SK-N-SH (cell line): ENCODE results near the gene KRTAP12-1. TPM values are rescaled to one million over a fixed set of nuclear protein-coding genes. Genes with fewer than 3 reads are reported as not detected.
"Not testable (repeated sequence)": the region's sequence is repeated elsewhere in the genome, so short reads cannot be mapped to it uniquely, and the experiment has no call there.

Experiments
- CTCF ChIA-PET: fragments of 300-600, 350-600 bp; formaldehyde crosslinking; extraction: SDS; loops from one replicate; lab custom pipeline; 2021; lab: Yijun Ruan, JAX
- POLR2A ChIA-PET: fragments of 350-600 bp; sonication (Branson Sonifier 250); formaldehyde crosslinking; extraction: SDS; loops from one replicate; lab custom pipeline; 2020; ENCODE audit warnings: antibody characterized with exemption, inconsistent platforms; lab: Yijun Ruan, JAX
- DNase-seq: peaks from one replicate; pipeline ENCODE4 v3.0.0; 2012
- H2AFZ ChIP-seq: fragments of 200-600 bp; sonication (generic); 2 replicates; pipeline ENCODE4 v1.8.1; 2016; ENCODE audit warnings: antibody characterized with exemption, mild to moderate bottlenecking, low read depth
- H3F3A ChIP-seq: fragments of 200-600 bp; sonication (generic); replicated peaks from 2 replicates; pipeline ENCODE3; 2016; ENCODE audit warnings: antibody characterized with exemption, mild to moderate bottlenecking; ENCODE audit not compliant: insufficient read depth
- H3K27ac ChIP-seq, 2 experiments: fragments of 200-500 bp in 1 of 2; fragments of 200-600 bp in 1 of 2; sonication (Bioruptor generic) in 1 of 2; sonication (generic), shearing (Covaris generic) in 1 of 2; 2 replicates each; pipeline versions ENCODE4 v1.5.1 to v1.6.1; 2014 to 2016; ENCODE audit warnings: low read depth in 2 of 2, inconsistent platforms in 1 of 2, low read length in 1 of 2, mild to moderate bottlenecking in 1 of 2, mixed read lengths in 1 of 2
- H3K27me3 ChIP-seq: fragments of 200-600 bp; sonication (generic), shearing (Covaris generic); 2 replicates; pipeline ENCODE4 v1.6.1; 2016; ENCODE audit warnings: mixed run types; ENCODE audit not compliant: insufficient read depth
- H3K36me3 ChIP-seq, 2 experiments: fragments of 200-500 bp in 1 of 2; fragments of 200-600 bp in 1 of 2; sonication (Bioruptor generic) in 1 of 2; sonication (generic) in 1 of 2; replicated peaks in 1 of 2; 2 replicates each; pipeline versions ENCODE3 to v1.5.1; 2014 to 2016; ENCODE audit warnings: low read length in 1 of 2, mild to moderate bottlenecking in 1 of 2; ENCODE audit not compliant: insufficient read depth in 2 of 2, control insufficient read depth in 1 of 2
- H3K4me1 ChIP-seq, 2 experiments: fragments of 200-500 bp in 1 of 2; fragments of 200-600 bp in 1 of 2; sonication (Bioruptor generic) in 1 of 2; sonication (generic), shearing (Covaris generic) in 1 of 2; 2 replicates each; pipeline versions ENCODE4 v1.5.1 to v1.6.1; 2014 to 2016; ENCODE audit warnings: low read depth in 1 of 2, low read length in 1 of 2, mixed run types in 1 of 2; ENCODE audit not compliant: insufficient read depth in 2 of 2, control insufficient read depth in 1 of 2
- H3K4me2 ChIP-seq: fragments of 200-600 bp; sonication (generic), shearing (Covaris generic); 2 replicates; pipeline ENCODE4 v1.6.1; 2017; ENCODE audit warnings: mixed run types
- H3K4me3 ChIP-seq, 2 experiments: fragments of 200-500 bp in 1 of 2; fragments of 200-600 bp in 1 of 2; sonication (Bioruptor generic) in 1 of 2; sonication (generic), shearing (Covaris generic) in 1 of 2; 2 replicates each; pipeline versions ENCODE4 v1.5.1 to v1.8.1; 2014 to 2016; ENCODE audit warnings: low read depth in 2 of 2, inconsistent platforms in 1 of 2, low read length in 1 of 2, mild to moderate bottlenecking in 1 of 2, mixed read lengths in 1 of 2, moderate library complexity in 1 of 2
- H3K79me2 ChIP-seq: fragments of 200-600 bp; sonication (generic); 2 replicates; pipeline ENCODE4 v1.8.1; 2017; ENCODE audit warnings: mild to moderate bottlenecking; ENCODE audit not compliant: insufficient read depth
- H3K9ac ChIP-seq: fragments of 200-600 bp; sonication (generic); 2 replicates; pipeline ENCODE4 v1.6.1; 2017; ENCODE audit warnings: mixed run types
- H3K9me2 ChIP-seq: fragments of 200-600 bp; sonication (generic); 2 replicates; pipeline ENCODE4 v1.6.1; 2017; ENCODE audit warnings: mixed run types
- H3K9me3 ChIP-seq: fragments of 200-600 bp; sonication (generic); 2 replicates; pipeline ENCODE4 v1.6.1; 2017; ENCODE audit warnings: mixed run types, mild to moderate bottlenecking, moderate library complexity
- H4K20me1 ChIP-seq: fragments of 200-600 bp; sonication (generic); 2 replicates; pipeline ENCODE4 v1.6.1; 2017; ENCODE audit warnings: mild to moderate bottlenecking, mixed run types; ENCODE audit not compliant: insufficient read depth
- CHD2 ChIP-seq: fragments of 150-350 bp; IDR thresholded peaks from 2 replicates; pipeline ENCODE4 v1.6.1; 2018; ENCODE audit warnings: low read length; ENCODE audit not compliant: partially characterized antibody
- EP300 ChIP-seq, 2 experiments: IDR thresholded peaks; 2 replicates each; pipeline versions ENCODE4 v1.4.0 to v1.6.1; 2012; ENCODE audit warnings: borderline replicate concordance in 1 of 2, low read depth in 1 of 2, low read length in 1 of 2
- FOSL2 ChIP-seq: IDR thresholded peaks from 2 replicates; pipeline ENCODE4 v1.4.0; 2012; ENCODE audit warnings: low read depth, mild to moderate bottlenecking, moderate library complexity, borderline replicate concordance
- FOXJ3 ChIP-seq: sonication (generic); formaldehyde crosslinking; IDR thresholded peaks from 2 replicates; pipeline ENCODE4 v1.5.1; 2020; ENCODE audit warnings: mild to moderate bottlenecking, missing genetic modification reagents
- NFIC ChIP-seq: IDR thresholded peaks from 2 replicates; pipeline ENCODE4 v1.4.0; 2012; ENCODE audit warnings: borderline replicate concordance
- RAD21 ChIP-seq: IDR thresholded peaks from 2 replicates; pipeline ENCODE4 v1.6.1; 2012; ENCODE audit warnings: mild to moderate bottlenecking, low read length
- RCOR1 ChIP-seq: fragments of 150-350 bp; IDR thresholded peaks from 2 replicates; pipeline ENCODE4 v1.6.1; 2017; ENCODE audit warnings: antibody characterized with exemption, low read length
- RXRA ChIP-seq: IDR thresholded peaks from 2 replicates; pipeline ENCODE4 v1.4.0; 2012; ENCODE audit warnings: low read depth, mild to moderate bottlenecking, borderline replicate concordance
- TAF1 ChIP-seq: IDR thresholded peaks from 2 replicates; pipeline ENCODE4 v1.6.1; 2012; ENCODE audit warnings: low read depth, mild to moderate bottlenecking, low read length, moderate library complexity, borderline replicate concordance
- YY1 ChIP-seq: IDR thresholded peaks from 2 replicates; pipeline ENCODE4 v1.4.0; 2012; ENCODE audit warnings: low read depth, mild to moderate bottlenecking
- WGBS: methylation state at CpG from one replicate; pipeline ENCODE4 v1.1.6; 2017; ENCODE audit warnings: low lambda C conversion rate; 5-methylcytosine and 5-hydroxymethylcytosine counted together
- polyA plus RNA-seq, 3 experiments: library from polyadenylated mRNA; depleted of rRNA; stranded (reverse); fragments of >200 nt; gene quantifications; 2 replicates each; pipeline ENCODE4 v1.2.3, GENCODE V29; 2012
- TF ChIP-seq, protein P1 (sequence below): fragments of 150-350 bp; IDR thresholded peaks from 2 replicates; pipeline ENCODE4 v1.6.1; 2016; ENCODE audit warnings: mild to moderate bottlenecking, low read depth, low read length
- TF ChIP-seq, protein P2 (sequence below): IDR thresholded peaks from 2 replicates; pipeline ENCODE4 v1.4.0; 2012; ENCODE audit warnings: low read depth, borderline replicate concordance

Gene KRTAP12-1
- polyA plus RNA-seq, 1 of the 3 experiments (the other 2 are of a cell fraction) = not detected

DNA sequence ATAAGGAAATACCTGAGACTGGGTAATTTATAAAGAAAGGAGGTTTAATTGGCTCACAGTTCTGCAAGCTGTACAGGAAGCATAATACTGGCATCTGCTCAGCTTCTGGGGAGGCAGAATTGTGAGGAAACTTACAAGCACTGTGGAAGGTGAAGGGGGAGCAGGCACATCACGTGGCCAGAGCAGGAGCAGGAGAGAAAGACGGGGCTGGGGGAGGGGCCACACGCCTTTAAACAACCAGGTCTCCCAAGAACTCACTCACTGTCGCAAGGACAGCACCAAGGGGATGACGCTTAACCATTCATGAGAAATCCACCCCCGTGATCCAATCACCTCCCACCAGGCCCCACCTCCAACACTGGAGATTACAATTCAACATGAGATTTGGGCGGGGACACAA is 20.4 kb downstream of the KRTAP12-1 start:
- DNase-seq, H3K4me3 ChIP-seq, H3K9me3 ChIP-seq, H3K27ac ChIP-seq, H3F3A ChIP-seq, H3K79me2 ChIP-seq, H2AFZ ChIP-seq, H3K9me2 ChIP-seq, H3K4me2 ChIP-seq, H4K20me1 ChIP-seq, H3K27me3 ChIP-seq, H3K4me1 ChIP-seq, H3K9ac ChIP-seq, POLR2A ChIA-PET, H3K36me3 ChIP-seq: not testable (repeated sequence)
- CTCF ChIA-PET = interaction anchor here (0.6 kb wide), 1 partner anchor 72 kb away, joined by 3 read pairs; no protein-coding TSS in a partner anchor
- 13% methylated on average over 7 of the region's 7 CpGs for WGBS

DNA sequence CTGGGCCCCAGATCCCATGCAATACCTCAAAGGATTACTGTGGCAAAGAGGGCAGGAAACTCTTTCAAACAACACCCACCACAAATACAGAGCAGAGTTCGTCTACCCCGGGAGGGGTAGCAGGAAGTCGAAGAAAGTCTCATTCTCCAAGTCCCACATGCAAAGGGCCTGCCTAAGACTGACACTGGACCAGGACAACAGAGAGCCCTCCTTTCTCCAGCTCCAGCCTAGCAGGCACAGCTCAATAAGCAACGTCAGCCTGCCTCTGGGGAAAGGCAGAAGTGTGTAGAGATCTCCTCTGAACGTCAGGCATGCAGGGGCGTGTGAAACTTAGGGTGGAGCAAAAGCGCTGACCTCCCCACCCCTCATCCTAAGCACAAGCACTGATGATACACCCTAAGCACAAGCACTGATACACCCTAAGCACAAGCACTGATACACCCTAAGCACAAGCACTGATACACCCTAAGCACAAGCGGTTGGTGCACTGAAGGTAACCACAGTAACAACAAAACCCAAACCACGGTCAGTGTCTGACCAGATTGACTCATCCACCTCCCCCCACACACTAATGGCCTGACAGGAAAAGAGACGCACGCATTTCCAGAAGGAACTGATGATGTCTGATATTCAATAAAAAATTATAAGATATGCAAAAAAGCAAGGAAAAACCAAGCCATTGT is 22.9 kb downstream of the KRTAP12-1 start:
- no peaks in the 10 kb centered on the region for H3K4me1 ChIP-seq
- no peaks in the 10 kb centered on the region for H4K20me1 ChIP-seq
- H3K79me2 ChIP-seq = no peaks in the 10 kb centered on the region
- 0 out of 2 replicates have a peak, but pooled peaks cover 4% of the 10 kb centered on the region for H3K9me2 ChIP-seq
- H3K27ac ChIP-seq = no peak overlapping the region
- no peaks in the 10 kb centered on the region for H3K36me3 ChIP-seq
- POLR2A ChIA-PET = no interaction called here
- DNase-seq = no peak
- no peak overlapping the region for H3K9ac ChIP-seq
- no peak overlapping the region for H3K4me3 ChIP-seq
- TF ChIP-seq RCOR1 (no peak), FOXJ3 (CRISPR knock-in tag) (no peak), NFIC (no peak), RXRA (no peak), RAD21 (no peak), EP300 (IDR thresholded peaks at IDR 0.05; ENCODE audit: borderline replicate concordance in 1 of 2, low read depth in 1 of 2, low read length in 1 of 2) (no peak), YY1 (no peak), CHD2 (no peak), FOSL2 (no peak)
- TF ChIP-seq, protein P1, sequence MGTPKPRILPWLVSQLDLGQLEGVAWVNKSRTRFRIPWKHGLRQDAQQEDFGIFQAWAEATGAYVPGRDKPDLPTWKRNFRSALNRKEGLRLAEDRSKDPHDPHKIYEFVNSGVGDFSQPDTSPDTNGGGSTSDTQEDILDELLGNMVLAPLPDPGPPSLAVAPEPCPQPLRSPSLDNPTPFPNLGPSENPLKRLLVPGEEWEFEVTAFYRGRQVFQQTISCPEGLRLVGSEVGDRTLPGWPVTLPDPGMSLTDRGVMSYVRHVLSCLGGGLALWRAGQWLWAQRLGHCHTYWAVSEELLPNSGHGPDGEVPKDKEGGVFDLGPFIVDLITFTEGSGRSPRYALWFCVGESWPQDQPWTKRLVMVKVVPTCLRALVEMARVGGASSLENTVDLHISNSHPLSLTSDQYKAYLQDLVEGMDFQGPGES = no peak
- no peaks in the 10 kb centered on the region for H3F3A ChIP-seq
- H3K9me3 ChIP-seq = no peaks in the 10 kb centered on the region
- H3K4me2 ChIP-seq = no peak overlapping the region
- H3K27me3 ChIP-seq = peaks cover 5% of the 10 kb centered on the region; the same call in 1 of the 2 replicates
- no peak overlapping the region for H2AFZ ChIP-seq
- CTCF ChIA-PET = no interaction called here
- WGBS = 8% methylated on average over 11 of the region's 11 CpGs

DNA sequence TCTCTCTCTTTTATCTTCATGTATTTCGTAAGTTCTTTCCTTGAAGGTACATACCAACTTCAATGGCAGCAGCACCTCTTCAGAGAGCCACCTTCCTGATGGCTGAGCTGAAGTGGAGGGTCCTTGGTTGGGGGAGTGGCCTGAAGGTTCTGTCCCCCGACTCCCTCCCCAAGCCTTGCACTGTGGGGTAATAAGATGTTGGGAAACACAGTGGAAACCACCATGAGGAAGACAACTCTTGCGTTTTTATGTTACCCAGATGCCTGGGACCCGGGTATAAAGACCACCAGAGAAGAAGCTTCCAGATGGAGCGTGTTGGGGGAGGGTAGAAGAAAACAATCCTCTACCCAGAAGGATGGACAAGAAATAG is 23.4 kb downstream of the KRTAP12-1 start:
- Histone ChIP-seq H3K4me3 (no peak overlapping the region), H3K4me2 (no peak overlapping the region), H3F3A (no peaks in the 10 kb centered on the region), H3K9me2 (0 out of 2 replicates have a peak, but pooled peaks cover 4% of the 10 kb centered on the region), H4K20me1 (no peaks in the 10 kb centered on the region), H3K9me3 (no peaks in the 10 kb centered on the region), H3K4me1 (no peaks in the 10 kb centered on the region), H3K79me2 (no peaks in the 10 kb centered on the region), H3K27me3 (peaks cover 11% of the 10 kb centered on the region; the same call in 1 of the 2 replicates), H3K27ac (no peak overlapping the region), H3K9ac (no peak overlapping the region), H2AFZ (no peak overlapping the region), H3K36me3 (no peaks in the 10 kb centered on the region)
- ChIA-PET CTCF (no interaction called here), POLR2A (no interaction called here)
- no peak for DNase-seq
- 3% methylated on average over 5 of the region's 5 CpGs for WGBS
- TF ChIP-seq FOXJ3 (CRISPR knock-in tag) (no peak), RAD21 (no peak), TAF1 (no peak), RXRA (no peak)
- TF ChIP-seq, protein P2, sequence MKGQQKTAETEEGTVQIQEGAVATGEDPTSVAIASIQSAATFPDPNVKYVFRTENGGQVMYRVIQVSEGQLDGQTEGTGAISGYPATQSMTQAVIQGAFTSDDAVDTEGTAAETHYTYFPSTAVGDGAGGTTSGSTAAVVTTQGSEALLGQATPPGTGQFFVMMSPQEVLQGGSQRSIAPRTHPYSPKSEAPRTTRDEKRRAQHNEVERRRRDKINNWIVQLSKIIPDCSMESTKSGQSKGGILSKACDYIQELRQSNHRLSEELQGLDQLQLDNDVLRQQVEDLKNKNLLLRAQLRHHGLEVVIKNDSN = no peak
- TF ChIP-seq, all 33 proteins: peak for 0
